Loucy (cell line): ENCODE data around the gene PHACTR1.

Experiments
- EZH2phosphoT487 ChIP-seq: fragments of 200-600 bp; IDR thresholded peaks from 2 replicates; pipeline ENCODE4 v1.6.1; 2018; ENCODE audit warnings: antibody characterized with exemption, mild to moderate bottlenecking, moderate library complexity, borderline replicate concordance
- TF ChIP-seq, protein P1 (sequence below): fragments of 200-600 bp; sonication (generic); conservative IDR thresholded peaks from 2 replicates; pipeline ENCODE4 v1.5.1; 2014; ENCODE audit warnings: mild to moderate bottlenecking, antibody characterized with exemption, low read length

DNA sequence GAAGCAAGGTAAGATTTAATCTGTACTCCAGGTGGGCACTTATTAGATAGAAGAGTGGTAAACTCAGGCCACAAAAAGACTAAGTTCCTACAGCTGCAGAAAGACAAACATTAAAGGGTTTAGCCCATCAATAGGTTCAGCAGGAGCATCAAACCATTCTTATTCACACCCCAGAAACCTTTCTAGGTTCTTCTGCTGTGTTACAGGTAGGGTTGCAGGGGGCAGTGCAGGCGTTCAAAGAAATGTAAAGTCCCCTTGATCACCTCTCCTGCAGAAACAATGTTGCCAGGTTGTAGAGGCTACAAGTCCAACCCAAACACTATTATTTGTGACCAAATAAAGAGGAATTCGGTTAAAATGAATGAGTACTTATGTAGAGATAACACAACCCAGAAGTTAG is 31.8 kb downstream of the PHACTR1 start:
- TF ChIP-seq, protein P1, sequence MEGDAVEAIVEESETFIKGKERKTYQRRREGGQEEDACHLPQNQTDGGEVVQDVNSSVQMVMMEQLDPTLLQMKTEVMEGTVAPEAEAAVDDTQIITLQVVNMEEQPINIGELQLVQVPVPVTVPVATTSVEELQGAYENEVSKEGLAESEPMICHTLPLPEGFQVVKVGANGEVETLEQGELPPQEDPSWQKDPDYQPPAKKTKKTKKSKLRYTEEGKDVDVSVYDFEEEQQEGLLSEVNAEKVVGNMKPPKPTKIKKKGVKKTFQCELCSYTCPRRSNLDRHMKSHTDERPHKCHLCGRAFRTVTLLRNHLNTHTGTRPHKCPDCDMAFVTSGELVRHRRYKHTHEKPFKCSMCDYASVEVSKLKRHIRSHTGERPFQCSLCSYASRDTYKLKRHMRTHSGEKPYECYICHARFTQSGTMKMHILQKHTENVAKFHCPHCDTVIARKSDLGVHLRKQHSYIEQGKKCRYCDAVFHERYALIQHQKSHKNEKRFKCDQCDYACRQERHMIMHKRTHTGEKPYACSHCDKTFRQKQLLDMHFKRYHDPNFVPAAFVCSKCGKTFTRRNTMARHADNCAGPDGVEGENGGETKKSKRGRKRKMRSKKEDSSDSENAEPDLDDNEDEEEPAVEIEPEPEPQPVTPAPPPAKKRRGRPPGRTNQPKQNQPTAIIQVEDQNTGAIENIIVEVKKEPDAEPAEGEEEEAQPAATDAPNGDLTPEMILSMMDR: no peak
- no peak for TF ChIP-seq EZH2phosphoT487
